ENCODE results near the gene CADPS2.

- TF ChIP-seq CTCF (IDR thresholded peaks at IDR 0.05; ENCODE audit: insufficient read depth, low read length, poor library complexity, severe bottlenecking) (no peak), EZH2phosphoT487 (conservative IDR thresholded peaks at IDR 0.05; ENCODE audit: low read length) (no peak)
Measured at GRCh38 chr7:122767339-122767738, 118.9 kb downstream of the CADPS2 start.
